CD4-positive, alpha-beta T cell treated with Interleukin-4 for 4 hours (primary cell): ENCODE data around the gene CDX1.

Source experiments
- DNase-seq: peaks from one replicate; pipeline ENCODE4 v3.0.0-alpha.2; 2020

CDX1 gene

GRCh38 chr5:150146862-150147601 is 19.5 kb upstream of the CDX1 start:
- DNase-seq, result no peak

DNA sequence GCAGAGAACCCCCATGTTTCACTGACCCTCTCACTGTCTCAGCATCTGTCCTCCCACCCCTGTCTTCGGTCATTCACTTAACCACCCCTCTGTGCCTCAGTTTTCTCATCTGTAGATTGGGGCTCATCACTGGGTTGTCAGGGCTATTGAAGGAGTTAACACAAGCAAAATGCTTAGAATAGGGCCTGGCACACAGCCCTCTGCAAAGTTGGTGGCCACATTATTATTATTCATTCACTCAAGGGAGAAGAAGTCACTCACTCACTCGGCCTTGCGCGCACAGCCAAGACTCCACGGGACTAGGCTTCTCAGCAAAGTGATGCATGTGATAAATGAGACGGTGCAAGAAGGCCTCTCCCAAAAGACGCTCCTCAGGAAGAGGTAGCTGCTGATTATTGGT is 18.9 kb upstream of the CDX1 start:
- no peak for DNase-seq

GRCh38 chr5:150148117-150148927 is 18.3 kb upstream of the CDX1 start:
- no peak for DNase-seq

- no peak for DNase-seq
These were observed 17.0 kb upstream of the CDX1 start for GRCh38 chr5:150149618-150150017.

DNA sequence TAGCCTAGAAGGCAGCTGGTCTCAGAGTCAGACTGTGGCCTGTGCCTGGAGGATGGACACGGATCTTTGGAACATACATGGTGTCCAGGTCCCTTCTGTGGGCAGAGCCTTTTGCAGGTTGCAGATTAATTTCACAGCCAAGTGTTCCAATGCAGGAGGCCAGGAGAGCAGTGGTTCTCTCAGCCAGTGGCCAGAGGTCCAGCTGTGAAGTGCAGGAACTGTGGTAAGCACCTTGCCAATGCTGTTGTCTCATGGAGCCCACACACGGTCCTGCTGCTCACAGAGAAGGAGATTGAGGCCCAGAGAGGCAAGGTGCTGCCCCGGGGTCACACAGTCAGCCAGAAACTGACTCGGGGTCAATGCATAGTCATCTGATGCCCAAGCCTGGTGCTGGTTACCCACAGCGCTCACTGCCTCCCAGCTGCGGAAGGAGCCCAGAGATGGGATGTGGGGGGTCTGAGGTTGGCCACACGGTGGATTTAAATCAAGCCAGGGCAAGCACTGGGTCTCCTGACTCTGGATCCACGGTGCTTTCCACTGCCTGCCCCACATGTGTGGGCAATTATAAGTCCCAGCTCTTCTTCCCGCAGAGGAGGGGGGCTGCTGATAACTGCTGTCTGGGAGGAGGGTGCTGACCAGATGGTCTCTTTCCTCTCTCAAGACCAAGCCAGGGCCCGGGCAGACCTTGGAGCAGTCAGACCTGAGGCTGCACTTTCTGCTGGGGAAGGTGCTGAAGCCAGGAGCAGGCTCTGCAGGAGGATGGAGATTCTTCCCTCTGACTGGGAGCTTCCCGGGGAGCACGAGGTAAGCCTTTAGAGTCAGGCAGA is 13.7 kb upstream of the CDX1 start:
- DNase-seq, result no peak

GRCh38 chr5:150153483-150153882 is 13.1 kb upstream of the CDX1 start:
- DNase-seq, result no peak

DNA sequence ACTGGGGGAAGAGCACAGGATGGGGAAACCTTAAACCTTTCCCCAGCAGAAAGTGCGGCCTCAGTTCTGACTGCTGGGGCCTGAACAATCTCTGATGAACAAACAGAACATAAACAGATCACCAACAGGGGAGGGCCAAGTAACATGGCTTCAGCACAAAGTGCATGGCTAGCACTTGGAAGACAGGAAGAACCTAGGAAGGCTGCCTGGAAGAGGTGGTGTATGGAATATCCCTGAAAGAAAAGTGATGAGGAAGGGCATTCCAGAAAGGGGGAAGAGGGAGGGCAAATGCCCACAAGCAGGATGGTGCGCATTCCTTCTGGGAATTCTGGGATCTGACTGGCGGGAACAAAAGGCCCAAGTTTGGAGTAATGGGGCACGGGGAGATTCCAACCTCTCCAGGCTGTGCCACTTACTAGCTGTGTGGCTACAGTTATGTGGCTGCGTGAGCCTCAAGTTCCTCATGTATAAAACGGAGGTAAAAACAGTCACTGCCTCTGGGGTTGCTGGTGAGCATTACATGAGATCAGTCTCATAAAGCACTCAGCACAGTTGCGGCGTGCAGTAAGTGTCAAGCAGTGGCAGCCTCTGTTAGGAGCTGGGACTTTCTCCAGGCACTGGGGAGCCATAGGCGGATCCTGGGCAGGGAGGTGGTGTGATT is 12.5 kb upstream of the CDX1 start:
- no peak for DNase-seq

- DNase-seq, result no peak
These were observed 11.9 kb upstream of the CDX1 start for GRCh38 chr5:150154618-150155128.

DNA sequence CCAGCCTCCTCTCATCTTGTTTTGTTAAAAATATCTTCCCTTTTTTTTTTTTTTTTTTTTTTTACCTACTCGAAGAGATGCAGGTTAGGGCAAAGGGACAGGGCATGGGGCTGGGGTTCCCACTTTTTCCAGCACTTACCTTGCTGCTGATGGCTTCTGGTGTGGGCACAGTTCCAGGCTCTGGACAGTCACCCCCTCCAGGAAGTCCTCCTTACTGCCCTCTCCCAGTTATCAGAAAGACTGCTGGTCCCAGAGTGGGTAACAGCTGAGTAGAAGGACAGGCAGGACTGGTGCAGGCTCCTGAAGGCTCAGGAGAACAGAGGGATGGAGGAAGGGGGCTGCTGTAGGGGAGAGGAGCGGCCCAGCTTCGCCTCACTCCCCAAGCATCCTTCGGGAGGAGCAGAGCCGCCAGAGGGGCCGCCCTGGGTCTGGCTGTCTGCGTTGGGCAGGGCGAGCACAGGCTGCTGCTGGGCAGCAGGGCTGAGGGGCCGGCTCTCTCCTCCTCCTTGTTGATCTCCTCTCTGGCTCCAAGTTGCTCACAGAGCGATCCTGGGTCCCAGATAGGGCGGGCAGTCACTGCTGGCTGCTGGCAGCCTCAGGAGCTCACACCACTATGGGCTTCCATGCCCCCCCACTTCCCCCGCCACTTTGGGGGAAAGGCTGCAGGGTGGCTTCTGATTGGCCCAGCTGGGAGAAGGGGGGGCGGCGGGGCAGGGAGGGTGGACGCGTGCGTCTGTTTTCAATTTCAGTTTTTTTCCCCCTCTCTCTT is 11.1 kb upstream of the CDX1 start, which contains the start of gene PDGFRB:
PDGFRB (minus strand) TSS at position 588 of the 769 bp plus-strand sequence. CDS start 18,798 bp downstream, outside the sequence.
- DNase-seq, result peak; percentile 30

DNA sequence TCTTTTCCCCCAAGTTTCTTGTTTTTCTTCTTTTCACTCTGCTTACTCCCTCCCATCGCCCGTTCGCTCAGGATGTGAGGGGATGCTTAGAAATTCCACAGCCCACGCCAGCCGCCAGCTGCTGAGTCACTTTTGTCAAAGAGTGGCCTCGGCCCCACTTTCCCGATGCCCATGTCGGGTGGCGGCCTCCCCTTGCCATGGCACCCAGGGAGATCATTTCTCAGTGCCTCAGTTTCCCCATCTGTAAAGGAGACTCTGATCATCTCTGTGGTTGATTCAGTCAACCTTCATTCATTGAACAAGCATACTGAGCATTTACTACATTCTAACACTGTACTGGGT is 10.6 kb upstream of the CDX1 start:
- DNase-seq, result no peak

DNA sequence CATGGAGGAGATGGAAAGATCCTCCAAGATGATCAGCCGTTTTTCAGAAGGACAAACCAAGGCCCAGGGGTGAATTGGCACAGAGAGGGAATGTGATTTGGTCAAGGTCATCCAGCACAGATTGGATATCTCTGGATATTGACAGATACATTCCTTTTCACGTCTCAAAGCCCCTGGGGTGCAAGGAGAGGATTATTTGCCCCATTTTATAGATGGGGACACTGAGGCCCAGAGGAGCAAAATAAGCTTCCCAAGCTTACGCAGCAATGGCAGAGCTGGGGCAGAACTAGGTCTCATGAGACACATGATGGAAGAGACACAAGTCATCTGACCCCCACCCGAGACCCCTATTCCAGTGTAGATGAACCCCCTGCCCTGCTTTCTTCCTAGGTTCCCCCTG is 10.0 kb upstream of the CDX1 start:
- DNase-seq, result no peak

- DNase-seq, result no peak
These were observed 9.4 kb upstream of the CDX1 start for GRCh38 chr5:150157168-150157567.

DNA sequence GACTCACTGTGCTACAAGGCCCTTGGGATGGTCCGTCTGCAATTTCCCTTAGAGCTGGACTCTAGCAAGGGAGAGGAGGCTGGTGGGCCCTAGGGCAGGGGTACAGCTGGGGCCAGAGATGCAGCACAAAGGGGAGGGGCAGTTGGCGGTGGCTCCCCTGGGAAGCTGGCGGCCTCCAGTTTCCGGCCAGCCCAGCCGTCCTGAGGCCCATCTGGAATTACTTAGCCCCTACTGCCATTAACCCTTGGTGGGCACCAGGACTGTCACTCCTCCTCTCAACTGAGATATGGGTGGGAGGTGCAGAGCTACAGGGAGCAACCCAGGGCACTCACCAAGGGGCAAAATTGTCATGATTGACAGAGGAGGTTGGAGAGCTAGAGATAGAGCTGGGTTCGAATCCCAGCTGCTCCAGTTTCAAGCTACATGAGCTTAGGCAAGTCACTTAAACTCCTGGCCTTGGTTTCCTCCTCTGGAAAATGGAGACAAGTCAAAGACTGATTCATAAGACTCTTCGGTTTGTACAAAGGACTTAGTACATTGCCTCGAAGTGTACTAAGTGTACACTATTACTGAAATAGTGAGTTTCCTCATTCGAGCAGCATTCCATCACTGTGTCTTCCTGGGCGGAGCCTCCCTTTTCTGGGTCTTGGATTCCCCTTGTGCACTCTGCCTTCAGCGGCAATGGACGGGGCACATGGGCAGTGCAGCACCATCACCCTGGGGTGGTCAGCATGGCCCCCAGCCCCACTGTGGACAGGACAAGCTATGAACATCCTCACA is 8.2 kb upstream of the CDX1 start:
- DNase-seq, result no peak

- DNase-seq, result no peak
These were observed 7.5 kb upstream of the CDX1 start for GRCh38 chr5:150159031-150159430.

- no peak for DNase-seq
These were observed 6.8 kb upstream of the CDX1 start for GRCh38 chr5:150159741-150160179.

DNA sequence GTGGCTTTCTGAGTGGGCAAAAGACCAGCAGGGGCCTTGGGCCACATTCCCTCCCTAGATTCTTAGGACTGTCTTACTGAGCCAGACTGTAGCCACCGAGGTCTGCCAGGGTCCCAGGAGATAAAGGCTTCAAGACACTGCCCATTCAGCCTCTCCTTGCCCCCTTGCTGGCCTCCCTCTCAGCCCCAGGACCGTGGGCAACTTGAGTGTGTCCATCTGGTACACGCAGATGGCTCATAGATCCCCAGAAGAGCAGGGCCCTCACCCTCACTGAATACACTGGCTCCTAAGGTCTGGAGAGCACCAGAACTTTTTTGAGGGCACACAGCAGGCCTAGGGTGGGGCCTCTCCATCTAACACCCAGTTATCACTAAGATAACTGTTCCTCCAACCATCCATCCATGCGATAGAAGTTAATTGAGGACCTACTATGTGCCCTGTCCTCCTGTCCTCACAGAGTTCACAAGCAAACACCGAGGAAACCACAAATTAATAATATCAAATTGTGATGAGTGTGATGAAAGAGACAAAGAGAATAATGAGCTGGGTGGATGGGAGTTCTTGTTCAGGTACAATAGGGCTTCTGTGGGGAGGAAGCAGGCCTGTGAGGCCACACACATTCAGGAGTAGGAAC is 6.0 kb upstream of the CDX1 start:
- no peak for DNase-seq

DNA sequence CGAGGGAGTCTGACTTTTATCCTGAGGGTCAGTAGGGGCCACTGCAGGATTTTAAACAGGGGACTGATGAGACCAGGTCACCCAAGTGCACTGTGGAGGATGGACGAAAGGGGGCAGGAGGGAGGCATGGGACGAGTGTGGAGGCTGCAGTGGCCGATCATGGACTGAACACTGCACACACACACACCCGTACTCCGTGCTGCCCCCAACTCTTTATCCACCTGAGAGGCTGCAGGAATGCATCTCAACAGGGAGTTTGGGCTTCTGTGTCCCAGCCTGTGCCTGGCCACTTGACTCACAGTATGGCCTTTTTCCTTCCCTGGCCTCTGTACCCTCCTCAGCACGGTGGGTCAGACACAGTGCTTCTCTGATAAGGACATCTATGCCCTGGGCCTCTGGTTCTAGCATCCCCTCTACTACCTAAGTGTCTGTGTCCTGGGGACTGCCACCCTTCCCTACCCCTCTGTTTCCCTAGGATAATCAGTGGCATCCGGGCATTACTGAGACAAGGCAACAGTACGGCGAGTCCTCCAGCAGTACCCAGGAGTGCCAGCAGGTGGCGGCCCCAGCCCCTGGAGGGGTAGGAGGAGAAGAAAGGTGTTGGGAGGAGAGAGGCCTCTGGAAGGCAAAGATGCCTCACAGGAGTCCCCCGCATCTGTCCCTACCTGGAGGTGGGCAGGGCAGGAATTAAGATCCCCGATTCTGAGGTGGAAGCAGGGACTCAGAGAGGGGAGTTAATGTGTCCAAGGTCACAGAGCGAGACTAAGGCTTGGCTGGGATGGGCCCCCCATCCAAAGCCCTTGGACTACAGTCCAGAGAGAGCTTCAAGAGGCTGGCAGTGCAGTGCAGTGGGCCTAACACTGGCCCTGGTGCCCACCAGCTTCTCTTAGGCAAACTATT is 5.1 kb upstream of the CDX1 start:
- peak; percentile 50 for DNase-seq

- DNase-seq, result no peak
These were observed 4.5 kb upstream of the CDX1 start for GRCh38 chr5:150162142-150162513.

GRCh38 chr5:150163035-150163434 is 3.5 kb upstream of the CDX1 start:
- DNase-seq, result no peak
